Panc1 (cell line): ENCODE results near the gene IQGAP1. TPM values are rescaled to one million over a fixed set of nuclear protein-coding genes. Genes with fewer than 3 reads are reported as not detected.

Source experiments
- ATAC-seq: fragments of 200-7000 bp; cut with Tn5 transposase; 2 replicates; pipeline ENCODE4 v1.9.1; 2020; ENCODE audit warnings: mild to moderate bottlenecking, moderate library complexity
- BruUV-seq: library from RNA; stranded (reverse); fragments of 400-500 nt; replicated peaks from 2 replicates; lab custom pipeline; 2021; lab: Mats Ljungman, UMichigan
- CTCF ChIA-PET: fragments of 300-600 bp; sonication (Branson Sonifier 250); formaldehyde crosslinking; loops from one replicate; lab custom pipeline; 2022; ENCODE audit warnings: antibody characterized with exemption; lab: Charles Lee
- POLR2A ChIA-PET: fragments of 300-600 bp; sonication (Branson Sonifier 250); formaldehyde crosslinking; loops from one replicate; lab custom pipeline; 2022; ENCODE audit warnings: antibody characterized with exemption; lab: Charles Lee
- DNase-seq: peaks from one replicate; pipeline ENCODE4 v3.0.0-alpha.2; 2010; ENCODE audit warnings: low read depth, low spot score
- H3K27ac ChIP-seq: 2 replicates; pipeline ENCODE4 v1.5.1; 2011; ENCODE audit warnings: mild to moderate bottlenecking, low read length, inconsistent platforms
- H3K27me3 ChIP-seq: fragments of 200-500 bp; sonication (Bioruptor generic); 2 replicates; pipeline ENCODE4 v1.6.0; 2014; ENCODE audit warnings: low read length, inconsistent platforms; ENCODE audit not compliant: control insufficient read depth, insufficient read depth
- H3K36me3 ChIP-seq: fragments of 200-500 bp; sonication (Bioruptor generic); 2 replicates; pipeline ENCODE4 v1.5.1; 2014; ENCODE audit warnings: inconsistent platforms, mild to moderate bottlenecking, low read length, moderate library complexity; ENCODE audit not compliant: control insufficient read depth, insufficient read depth
- H3K4me1 ChIP-seq: 2 replicates; pipeline ENCODE4 v1.5.1; 2011; ENCODE audit warnings: inconsistent platforms, mild to moderate bottlenecking, low read length, moderate library complexity; ENCODE audit not compliant: control insufficient read depth, insufficient read depth
- H3K4me3 ChIP-seq, 2 experiments: 2 replicates each; pipeline ENCODE4 v1.5.1; 2011 to 2012; ENCODE audit warnings: low read depth in 2 of 2, low read length in 2 of 2, mild to moderate bottlenecking in 2 of 2, inconsistent platforms in 1 of 2, moderate library complexity in 1 of 2
- H3K9me3 ChIP-seq: fragments of 200-500 bp; sonication (Bioruptor generic); 2 replicates; pipeline ENCODE4 v1.5.1; 2014; ENCODE audit warnings: low read depth, mild to moderate bottlenecking, inconsistent platforms, low read length, moderate library complexity; ENCODE audit not compliant: control insufficient read depth, insufficient read depth
- POLR2AphosphoS5 ChIP-seq: IDR thresholded peaks from 2 replicates; pipeline ENCODE4 v1.6.1; 2012; ENCODE audit warnings: mild to moderate bottlenecking, low read depth, low read length, moderate library complexity
- SIN3A ChIP-seq: IDR thresholded peaks from 2 replicates; pipeline ENCODE4 v1.6.1; 2012; ENCODE audit warnings: low read depth, mild to moderate bottlenecking, low read length, moderate library complexity, borderline replicate concordance; ENCODE audit not compliant: insufficient read depth
- TCF7L2 ChIP-seq: IDR thresholded peaks from 2 replicates; pipeline ENCODE4 v1.6.1; 2011; ENCODE audit warnings: mild to moderate bottlenecking, low read depth, low read length, inconsistent platforms
- in situ Hi-C: cut with HindIII; loops from 2 replicates; pipeline ENCODE4 v1.10.0; 2016; ENCODE audit warnings: low sequenced_read_pairs, low pct_unique_long_range_greater_than_20kb
- intact Hi-C: fragments of 100-400 bp; cut with micrococcal nuclease; formaldehyde crosslinking; loops from one replicate; pipeline ENCODE4 v1.10.0; 2022; ENCODE audit not compliant: unreplicated experiment
- total RNA-seq: library from RNA; stranded (reverse); gene quantifications from one replicate; pipeline ENCODE4 v1.2.1, GENCODE V29; 2021; ENCODE audit not compliant: unreplicated experiment
- TF ChIP-seq, protein P1 (sequence below): fragments of 450-650 bp; IDR thresholded peaks from 2 replicates; pipeline ENCODE4 v1.5.1; 2017; ENCODE audit warnings: mild to moderate bottlenecking
- TF ChIP-seq, protein P2 (sequence below), 2 experiments: IDR thresholded peaks; 2 replicates each; pipeline ENCODE4 v1.6.1; 2011 to 2012; ENCODE audit warnings: low read depth in 2 of 2, control low read depth in 1 of 2, low read length in 1 of 2, mild to moderate bottlenecking in 1 of 2, moderate library complexity in 1 of 2; ENCODE audit not compliant: insufficient read depth in 1 of 2

IQGAP1 gene
- total RNA-seq, 1 experiment from 2014 or later = 228 TPM

- 0 out of 2 replicates have a peak, but pooled peaks cover 2% of the 10 kb centered on the region for H3K36me3 ChIP-seq
- ATAC-seq (no peak), DNase-seq (no peak)
- ChIA-PET POLR2A (no interaction called here), CTCF (no interaction called here)
- intact Hi-C loops = no loop called here
- no peaks in the 10 kb centered on the region for H3K9me3 ChIP-seq
- H3K27ac ChIP-seq = peak overlapping the region; percentile 96
- H3K4me3 ChIP-seq = peak overlapping the region; percentile 82 to 85
- TF ChIP-seq, protein P1, sequence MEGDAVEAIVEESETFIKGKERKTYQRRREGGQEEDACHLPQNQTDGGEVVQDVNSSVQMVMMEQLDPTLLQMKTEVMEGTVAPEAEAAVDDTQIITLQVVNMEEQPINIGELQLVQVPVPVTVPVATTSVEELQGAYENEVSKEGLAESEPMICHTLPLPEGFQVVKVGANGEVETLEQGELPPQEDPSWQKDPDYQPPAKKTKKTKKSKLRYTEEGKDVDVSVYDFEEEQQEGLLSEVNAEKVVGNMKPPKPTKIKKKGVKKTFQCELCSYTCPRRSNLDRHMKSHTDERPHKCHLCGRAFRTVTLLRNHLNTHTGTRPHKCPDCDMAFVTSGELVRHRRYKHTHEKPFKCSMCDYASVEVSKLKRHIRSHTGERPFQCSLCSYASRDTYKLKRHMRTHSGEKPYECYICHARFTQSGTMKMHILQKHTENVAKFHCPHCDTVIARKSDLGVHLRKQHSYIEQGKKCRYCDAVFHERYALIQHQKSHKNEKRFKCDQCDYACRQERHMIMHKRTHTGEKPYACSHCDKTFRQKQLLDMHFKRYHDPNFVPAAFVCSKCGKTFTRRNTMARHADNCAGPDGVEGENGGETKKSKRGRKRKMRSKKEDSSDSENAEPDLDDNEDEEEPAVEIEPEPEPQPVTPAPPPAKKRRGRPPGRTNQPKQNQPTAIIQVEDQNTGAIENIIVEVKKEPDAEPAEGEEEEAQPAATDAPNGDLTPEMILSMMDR = no peak
- TF ChIP-seq, protein P2, sequence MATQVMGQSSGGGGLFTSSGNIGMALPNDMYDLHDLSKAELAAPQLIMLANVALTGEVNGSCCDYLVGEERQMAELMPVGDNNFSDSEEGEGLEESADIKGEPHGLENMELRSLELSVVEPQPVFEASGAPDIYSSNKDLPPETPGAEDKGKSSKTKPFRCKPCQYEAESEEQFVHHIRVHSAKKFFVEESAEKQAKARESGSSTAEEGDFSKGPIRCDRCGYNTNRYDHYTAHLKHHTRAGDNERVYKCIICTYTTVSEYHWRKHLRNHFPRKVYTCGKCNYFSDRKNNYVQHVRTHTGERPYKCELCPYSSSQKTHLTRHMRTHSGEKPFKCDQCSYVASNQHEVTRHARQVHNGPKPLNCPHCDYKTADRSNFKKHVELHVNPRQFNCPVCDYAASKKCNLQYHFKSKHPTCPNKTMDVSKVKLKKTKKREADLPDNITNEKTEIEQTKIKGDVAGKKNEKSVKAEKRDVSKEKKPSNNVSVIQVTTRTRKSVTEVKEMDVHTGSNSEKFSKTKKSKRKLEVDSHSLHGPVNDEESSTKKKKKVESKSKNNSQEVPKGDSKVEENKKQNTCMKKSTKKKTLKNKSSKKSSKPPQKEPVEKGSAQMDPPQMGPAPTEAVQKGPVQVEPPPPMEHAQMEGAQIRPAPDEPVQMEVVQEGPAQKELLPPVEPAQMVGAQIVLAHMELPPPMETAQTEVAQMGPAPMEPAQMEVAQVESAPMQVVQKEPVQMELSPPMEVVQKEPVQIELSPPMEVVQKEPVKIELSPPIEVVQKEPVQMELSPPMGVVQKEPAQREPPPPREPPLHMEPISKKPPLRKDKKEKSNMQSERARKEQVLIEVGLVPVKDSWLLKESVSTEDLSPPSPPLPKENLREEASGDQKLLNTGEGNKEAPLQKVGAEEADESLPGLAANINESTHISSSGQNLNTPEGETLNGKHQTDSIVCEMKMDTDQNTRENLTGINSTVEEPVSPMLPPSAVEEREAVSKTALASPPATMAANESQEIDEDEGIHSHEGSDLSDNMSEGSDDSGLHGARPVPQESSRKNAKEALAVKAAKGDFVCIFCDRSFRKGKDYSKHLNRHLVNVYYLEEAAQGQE (IDR thresholded peaks at IDR 0.05; ENCODE audit: insufficient read depth in 1 of 2, low read depth in 2 of 2, low read length in 1 of 2) = no peak
- in situ Hi-C loops = no loop called here
- BruUV-seq = no TSS peak
- no peaks in the 10 kb centered on the region for H3K27me3 ChIP-seq
- peaks cover 34% of the 10 kb centered on the region for H3K4me1 ChIP-seq
These were observed 1.5 kb downstream of the IQGAP1 start for GRCh38 chr15:90389513-90389912.

- no peak for ATAC-seq
- no TSS peak for BruUV-seq
- H3K4me1 ChIP-seq = peaks cover 54% of the 10 kb centered on the region
- POLR2A ChIA-PET = no interaction called here
- H3K9me3 ChIP-seq = no peaks in the 10 kb centered on the region
- in situ Hi-C loops (no loop called here), intact Hi-C loops (loop anchor here (10.0 kb wide), 1 partner anchor 68 kb away; no protein-coding TSS in a partner anchor)
- H3K27ac ChIP-seq = no peak overlapping the region
- 0 out of 2 replicates have a peak, but pooled peaks cover 2% of the 10 kb centered on the region for H3K36me3 ChIP-seq
- no peak for DNase-seq
- no peak overlapping the region for H3K4me3 ChIP-seq
- no peak for TF ChIP-seq SIN3A
- TF ChIP-seq, protein P2 (IDR thresholded peaks at IDR 0.05; ENCODE audit: insufficient read depth in 1 of 2, low read depth in 2 of 2, low read length in 1 of 2) = no peak
- no peak for TF ChIP-seq TCF7L2
- TF ChIP-seq, protein P1 = no peak
- TF ChIP-seq POLR2AphosphoS5 = no peak
- CTCF ChIA-PET = no interaction called here
- H3K27me3 ChIP-seq = no peaks in the 10 kb centered on the region
These were observed 5.0 kb downstream of the IQGAP1 start for GRCh38 chr15:90393040-90393439.
